Kidney (tissue), 14 donors: Measurements from ENCODE around the gene FPR1. TPM values are rescaled to one million over a fixed set of nuclear protein-coding genes. Genes with fewer than 3 reads are reported as not detected.

ENCODE experiments used
- DNase-seq, 5 donors: peaks; one replicate each; pipeline ENCODE4 v3.0.0-alpha.2; 2013 to 2020
- FAIRE-seq: peaks from 2 replicates; lab custom pipeline; 2012; peaks lifted over from hg19 to GRCh38; lab: Jason Lieb, UNC
- H3K27ac ChIP-seq, 2 donors: one replicate each; pipeline ENCODE4 v1.7.0; 2013; ENCODE audit warnings: low read depth in 2 of 2, low read length in 2 of 2, inconsistent platforms in 1 of 2
- H3K27me3 ChIP-seq: one replicate; pipeline ENCODE4 v1.7.1; 2013; ENCODE audit warnings: low read length, inconsistent platforms; ENCODE audit not compliant: control insufficient read depth, insufficient read depth
- H3K36me3 ChIP-seq, 3 donors: one replicate each; pipeline versions ENCODE4 v1.7.0 to v1.7.1; 2013; ENCODE audit warnings: low read length in 3 of 3, control low read depth in 1 of 3, inconsistent platforms in 1 of 3; ENCODE audit not compliant: insufficient read depth in 3 of 3, control insufficient read depth in 2 of 3
- H3K4me1 ChIP-seq, 3 donors: one replicate each; pipeline versions ENCODE4 v1.7.0 to v1.7.1; 2013; ENCODE audit warnings: low read length in 3 of 3, inconsistent platforms in 1 of 3, low read depth in 1 of 3; ENCODE audit not compliant: control insufficient read depth in 2 of 3, insufficient read depth in 2 of 3
- H3K4me3 ChIP-seq, 3 donors: one replicate each; pipeline versions ENCODE4 v1.7.0 to v1.8.1; 2013; ENCODE audit warnings: low read length in 3 of 3, control low read depth in 1 of 3, inconsistent platforms in 1 of 3
- H3K9ac ChIP-seq, 3 donors: one replicate each; pipeline versions ENCODE4 v1.7.0 to v1.7.1; 2013; ENCODE audit warnings: low read length in 3 of 3, control low read depth in 1 of 3, inconsistent platforms in 1 of 3
- H3K9me3 ChIP-seq, 3 donors: one replicate each; pipeline versions ENCODE4 v1.7.0 to v1.7.1; 2013; ENCODE audit warnings: low read length in 3 of 3, control low read depth in 1 of 3, inconsistent platforms in 1 of 3; ENCODE audit not compliant: control insufficient read depth in 2 of 3, insufficient read depth in 1 of 3
- intact Hi-C: fragments of 100-400 bp; cut with DNase I; formaldehyde crosslinking; loops from one replicate; pipeline ENCODE4 v1.11.1; 2022
- polyA plus RNA-seq: library from polyadenylated mRNA; stranded (reverse); fragments of 350-450 nt; fragmentation: Illumina TruSeq; extraction: RNeasy Lipid Tissue Mini Kit (QIAGEN cat#74804); gene quantifications from one replicate; pipeline ENCODE4 v1.2.3, GENCODE V29; 2014; ENCODE audit warnings: low read depth, low replicate concordance; ENCODE audit not compliant: insufficient read depth
- total RNA-seq: library from RNA; stranded (reverse); fragmentation: NEBNext Ultra II Directional; extraction: Animal tissue kit (Norgen Biotek cat#: 25700); gene quantifications from one replicate; pipeline ENCODE4 v1.2.1, GENCODE V29; 2021
- TF ChIP-seq, protein P1 (sequence below): IDR thresholded peaks from 3 replicates; pipeline ENCODE4 v1.5.1; 2012; ENCODE audit warnings: mild to moderate bottlenecking, moderate library complexity, borderline replicate concordance; ENCODE audit not compliant: insufficient read depth; ENCODE audit errors: extremely low read depth
- donor health status: control.
- donor health status: control.
- donor health status: control.
- donor health status: control.
- donor health status: control.
- donor health status: DM: yes; HTN: yes; CAD: no.
- donor health status: Normal renal cell carcinoma (clear cell type).

Gene FPR1
- total and polyA plus RNA-seq, 2 donors from 2014 or later, result 2.2 to 16.6 TPM

DNA sequence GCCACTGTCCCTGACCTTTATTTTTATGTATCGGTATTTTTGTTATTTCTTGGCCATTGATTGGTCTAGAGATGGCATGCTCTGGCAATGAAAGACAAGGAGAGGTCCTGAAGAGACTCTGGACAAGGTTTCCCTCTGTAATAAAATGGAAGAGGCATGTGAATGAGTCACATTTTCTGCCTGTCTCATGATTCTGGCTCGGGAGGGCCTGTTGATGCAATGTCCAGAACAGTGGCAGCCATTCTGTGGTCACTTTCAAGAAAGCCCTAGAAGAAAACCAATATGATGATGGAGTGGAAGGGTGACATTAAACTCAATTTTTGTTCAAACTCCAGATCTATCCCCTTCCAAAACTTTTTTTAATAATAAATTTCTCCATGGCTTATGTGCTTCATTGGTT, 41.3 kb upstream of the FPR1 start:
- intact Hi-C loops, result no loop called here
- TF ChIP-seq, protein P1, sequence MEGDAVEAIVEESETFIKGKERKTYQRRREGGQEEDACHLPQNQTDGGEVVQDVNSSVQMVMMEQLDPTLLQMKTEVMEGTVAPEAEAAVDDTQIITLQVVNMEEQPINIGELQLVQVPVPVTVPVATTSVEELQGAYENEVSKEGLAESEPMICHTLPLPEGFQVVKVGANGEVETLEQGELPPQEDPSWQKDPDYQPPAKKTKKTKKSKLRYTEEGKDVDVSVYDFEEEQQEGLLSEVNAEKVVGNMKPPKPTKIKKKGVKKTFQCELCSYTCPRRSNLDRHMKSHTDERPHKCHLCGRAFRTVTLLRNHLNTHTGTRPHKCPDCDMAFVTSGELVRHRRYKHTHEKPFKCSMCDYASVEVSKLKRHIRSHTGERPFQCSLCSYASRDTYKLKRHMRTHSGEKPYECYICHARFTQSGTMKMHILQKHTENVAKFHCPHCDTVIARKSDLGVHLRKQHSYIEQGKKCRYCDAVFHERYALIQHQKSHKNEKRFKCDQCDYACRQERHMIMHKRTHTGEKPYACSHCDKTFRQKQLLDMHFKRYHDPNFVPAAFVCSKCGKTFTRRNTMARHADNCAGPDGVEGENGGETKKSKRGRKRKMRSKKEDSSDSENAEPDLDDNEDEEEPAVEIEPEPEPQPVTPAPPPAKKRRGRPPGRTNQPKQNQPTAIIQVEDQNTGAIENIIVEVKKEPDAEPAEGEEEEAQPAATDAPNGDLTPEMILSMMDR, result no peak
- Histone ChIP-seq H3K36me3 (no peaks in the 10 kb centered on the region), H3K4me3 (no peak overlapping the region), H3K9me3 (no peaks in the 10 kb centered on the region), H3K27me3 (no peaks in the 10 kb centered on the region), H3K4me1 (no peaks in the 10 kb centered on the region), H3K9ac (no peak overlapping the region), H3K27ac (no peak overlapping the region)
- FAIRE-seq (no peak), DNase-seq (no peak)

DNA sequence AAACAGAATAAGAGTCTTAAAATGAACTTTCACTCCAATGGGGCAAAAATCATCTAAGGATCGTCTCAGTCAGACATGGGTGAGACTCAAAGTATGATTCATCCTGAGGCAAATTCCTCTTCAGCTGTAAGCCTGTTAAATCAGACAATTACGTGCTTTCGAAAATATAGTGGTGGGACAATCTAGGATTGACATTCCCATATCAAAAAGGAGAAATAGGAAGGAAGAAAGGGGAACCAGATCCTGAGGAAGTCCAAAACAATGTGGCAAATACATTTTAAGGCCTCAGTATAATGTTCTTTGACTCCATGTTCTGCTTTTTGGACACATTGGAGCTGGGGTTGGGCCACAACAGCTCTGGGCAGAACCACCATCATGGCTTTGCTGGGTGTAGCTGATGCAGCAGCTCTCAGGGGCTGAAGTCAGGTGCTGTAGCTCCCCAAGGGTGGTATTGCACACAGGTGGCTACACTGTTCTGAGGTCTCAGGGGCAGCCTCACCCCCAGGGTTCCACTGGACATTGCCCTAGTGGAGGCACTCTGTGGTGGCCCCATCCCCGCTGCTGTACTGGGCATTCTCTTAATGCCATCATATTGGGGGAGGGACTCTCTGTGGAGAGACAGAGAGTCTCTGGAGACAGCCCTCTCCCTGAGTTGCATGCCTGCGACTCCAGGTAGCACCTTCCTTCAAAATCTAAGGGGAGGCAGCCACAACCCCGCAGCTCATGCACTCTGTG, 37.5 kb upstream of the FPR1 start:
- Histone ChIP-seq H3K27me3 (no peaks in the 10 kb centered on the region), H3K9me3 (no peaks in the 10 kb centered on the region), H3K4me1 (no peaks in the 10 kb centered on the region), H3K9ac (no peak overlapping the region), H3K4me3 (no peak overlapping the region), H3K27ac (no peak overlapping the region), H3K36me3 (no peaks in the 10 kb centered on the region)
- TF ChIP-seq, protein P1, result no peak
- intact Hi-C loops, result no loop called here
- FAIRE-seq (no peak), DNase-seq (no peak)

DNA sequence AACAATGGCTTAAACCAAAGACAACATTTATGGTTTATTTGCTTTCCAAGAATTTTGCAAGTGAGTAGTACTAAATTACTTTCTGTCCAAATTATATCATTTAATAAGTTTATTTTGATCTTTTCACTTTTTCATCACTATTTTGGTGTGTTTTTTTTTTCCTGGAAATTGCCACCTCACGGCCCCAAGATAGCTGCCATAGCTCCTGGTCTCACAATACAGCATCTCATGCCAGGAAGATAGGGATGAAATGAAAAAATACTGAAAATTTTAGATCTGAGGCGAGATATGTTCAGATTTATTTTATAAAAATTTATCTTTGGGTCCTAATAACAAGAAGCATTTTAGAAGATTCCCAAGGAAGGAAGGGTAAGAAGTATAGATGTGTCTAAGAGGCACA, 36.4 kb upstream of the FPR1 start:
- no peak for FAIRE-seq
- no peaks in the 10 kb centered on the region for H3K36me3 ChIP-seq

More for the DNA sequence above, 36.4 kb upstream of the FPR1 start:
- H3K4me3 ChIP-seq, result no peak overlapping the region
- no peak for DNase-seq
- H3K9me3 ChIP-seq, result no peaks in the 10 kb centered on the region
- no peaks in the 10 kb centered on the region for H3K27me3 ChIP-seq
- no peak overlapping the region for H3K9ac ChIP-seq
- H3K4me1 ChIP-seq, result no peaks in the 10 kb centered on the region
- H3K27ac ChIP-seq, result no peak overlapping the region
- intact Hi-C loops, result no loop called here
- TF ChIP-seq, protein P1, result no peak
